CD1c-positive myeloid dendritic cell (primary cell): Measurements from ENCODE around the gene PCGF1.
A peak's percentile ranks its signal among the peaks of the same experiment; 100 is the strongest.

Source experiments
- DNase-seq: peaks from one replicate; pipeline ENCODE4 v3.0.0-alpha.2; 2016; ENCODE audit errors: extremely low spot score

PCGF1 gene

DNA sequence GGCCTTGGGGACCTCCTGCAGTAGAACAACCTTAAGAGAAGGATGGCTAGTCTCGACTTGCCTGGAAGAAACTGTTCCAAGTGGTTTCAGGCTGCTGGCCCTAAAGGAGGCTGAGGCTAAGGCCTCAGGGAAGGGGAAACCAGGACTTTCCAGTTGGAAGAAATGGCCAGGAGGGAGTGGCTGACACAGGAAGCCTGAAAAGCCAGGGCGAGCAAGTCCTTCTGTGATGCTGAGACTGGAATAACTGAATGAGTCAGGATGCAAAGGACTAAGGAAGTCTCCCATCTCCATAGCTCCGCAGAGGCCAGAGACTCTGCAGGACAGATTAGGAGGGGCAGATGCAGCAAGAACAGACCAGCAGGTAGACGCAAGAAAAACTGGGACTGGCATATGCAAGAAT, 29.6 kb upstream of the PCGF1 start:
- DNase-seq = no peak

DNA sequence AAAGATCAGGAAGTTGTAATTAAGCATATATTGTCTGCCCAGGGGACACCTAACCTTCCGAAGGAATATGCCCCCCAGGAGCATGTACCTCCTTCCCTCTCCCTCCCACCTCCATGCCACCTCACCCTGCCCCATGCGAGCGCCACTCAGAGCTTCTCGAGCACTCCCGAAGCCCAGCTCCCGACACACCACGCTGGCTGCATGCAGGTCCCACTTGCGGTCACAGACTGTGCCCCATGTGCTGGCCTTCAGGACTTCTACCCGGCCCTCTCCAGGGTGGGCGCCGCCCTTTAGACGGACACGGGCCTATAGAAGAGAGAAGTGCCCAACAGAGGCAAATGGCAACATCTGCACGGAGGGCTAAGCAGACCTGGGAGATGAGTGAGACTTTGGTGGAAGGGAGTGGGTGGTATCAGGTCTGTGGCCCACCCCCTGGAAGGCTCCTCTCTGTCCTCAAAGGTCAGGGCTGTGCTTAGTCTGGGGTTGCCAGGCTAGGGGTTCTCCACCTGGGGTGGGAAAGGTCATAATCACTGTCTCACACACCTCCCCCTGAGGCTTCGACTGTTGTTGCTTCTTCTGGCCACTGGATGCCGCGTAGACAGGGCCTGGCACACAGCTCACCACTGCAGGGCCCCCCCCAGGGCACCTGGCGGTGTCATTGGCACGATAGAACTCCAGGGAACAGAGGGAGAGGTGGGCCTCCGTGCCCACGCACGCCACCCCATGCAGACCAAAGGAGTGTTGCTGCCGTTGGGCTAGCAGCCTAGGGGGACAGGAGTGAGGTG, 28.9 kb upstream of the PCGF1 start:
- DNase-seq = no peak

DNA sequence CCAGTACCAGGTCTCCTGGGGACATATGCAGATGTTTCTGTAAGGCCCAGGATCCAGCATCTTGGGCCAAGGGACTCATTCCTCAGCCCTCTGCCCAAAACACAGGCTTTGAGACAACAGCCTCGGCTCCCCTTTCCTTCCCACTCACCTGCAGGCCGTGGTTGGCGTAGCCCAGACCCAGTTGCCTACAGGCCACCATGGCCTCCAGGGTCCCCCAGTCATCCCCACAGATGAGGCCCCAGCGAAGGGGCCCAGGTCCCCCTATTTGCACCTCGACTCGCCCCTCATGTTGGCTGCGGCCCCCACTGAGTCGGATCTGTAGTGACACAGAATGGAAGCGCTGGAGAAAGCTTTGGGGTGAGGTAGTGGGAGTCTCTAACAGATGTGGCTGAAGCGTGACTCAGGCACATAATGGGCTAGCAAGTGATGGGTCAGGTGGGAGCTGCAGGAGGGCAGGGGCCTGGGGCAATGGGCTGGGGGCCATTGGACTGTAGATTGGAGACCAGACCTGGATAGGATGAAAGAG, 28.0 kb upstream of the PCGF1 start:
- no peak for DNase-seq

DNA sequence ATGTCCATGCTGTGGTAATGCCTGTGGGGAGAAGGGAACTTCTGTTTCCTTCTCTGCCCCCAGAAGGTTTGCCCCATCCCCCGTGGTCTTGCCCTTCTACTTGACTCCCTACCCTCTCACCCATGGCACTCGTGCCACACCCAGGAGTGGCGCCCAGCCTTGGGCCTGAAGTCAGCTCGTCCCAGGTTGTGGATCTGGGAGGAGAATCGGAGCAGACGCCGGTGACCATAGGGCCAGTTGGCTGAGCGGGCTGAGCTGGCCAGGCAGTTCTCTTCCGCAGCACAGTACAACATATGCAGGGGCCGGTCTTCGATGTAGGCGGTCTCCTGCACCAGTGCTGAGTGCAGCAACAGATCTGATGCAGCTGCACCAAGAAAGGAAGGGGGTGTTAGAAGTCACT, 26.9 kb upstream of the PCGF1 start:
- no peak for DNase-seq

DNA sequence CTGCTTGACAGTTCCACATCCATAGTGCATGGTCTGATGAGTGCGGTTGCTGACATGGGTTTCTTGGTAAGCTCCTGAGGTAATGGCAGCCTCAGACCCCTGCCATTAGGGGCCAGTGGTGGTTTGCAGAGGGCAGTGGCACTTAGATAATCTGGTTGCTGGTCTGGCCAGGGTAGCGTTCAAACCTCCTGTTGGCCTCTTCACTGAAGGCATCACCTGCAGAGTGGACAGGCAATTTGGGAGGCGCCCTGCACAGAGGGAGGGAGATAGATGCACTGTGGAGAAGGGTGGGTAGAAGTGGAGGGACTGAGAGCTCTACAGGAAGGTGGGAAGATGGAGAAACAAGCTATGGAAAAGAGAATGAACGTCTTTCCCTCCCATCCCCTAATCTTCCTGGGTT, 26.0 kb upstream of the PCGF1 start:
- DNase-seq = no peak

DNA sequence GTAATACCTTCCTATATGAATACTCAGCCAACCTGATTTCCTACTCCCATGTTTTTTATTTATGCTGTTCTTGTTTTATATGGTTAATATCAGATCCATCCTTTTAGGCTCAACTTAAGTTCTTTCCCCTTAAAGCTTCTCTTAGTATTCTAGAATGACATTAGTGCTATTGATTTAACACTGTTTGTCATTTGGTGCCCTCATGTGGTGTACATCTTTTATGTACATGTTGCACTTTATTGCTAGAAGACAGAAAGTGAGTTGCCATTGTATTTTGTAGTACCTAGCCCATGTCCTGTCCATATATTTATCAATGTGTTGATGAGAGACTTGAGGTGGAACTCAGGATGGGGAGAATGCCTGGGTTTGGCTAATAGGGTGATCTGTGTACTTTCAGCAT, 24.7 kb upstream of the PCGF1 start:
- peak; percentile 54 for DNase-seq

DNA sequence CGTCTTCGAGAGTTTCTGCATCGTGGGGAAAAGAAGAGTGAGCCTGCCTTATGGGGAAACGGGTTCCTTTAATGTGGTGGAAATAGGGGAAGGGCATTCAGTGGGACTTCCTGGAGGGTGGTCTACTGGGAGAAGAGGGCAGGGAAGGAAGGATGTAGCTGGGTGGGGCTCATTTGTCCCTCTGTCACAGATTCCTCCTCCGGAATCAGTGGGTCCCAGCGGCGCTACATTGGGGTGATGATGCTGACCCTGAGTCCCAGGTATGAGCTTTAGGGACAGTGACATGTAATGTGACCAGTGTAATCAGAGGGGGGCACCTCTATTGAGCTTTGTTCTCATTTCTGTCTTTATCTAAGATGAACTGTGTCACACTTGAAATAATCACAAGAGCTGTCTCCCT, 24.2 kb upstream of the PCGF1 start:
- DNase-seq = no peak

DNA sequence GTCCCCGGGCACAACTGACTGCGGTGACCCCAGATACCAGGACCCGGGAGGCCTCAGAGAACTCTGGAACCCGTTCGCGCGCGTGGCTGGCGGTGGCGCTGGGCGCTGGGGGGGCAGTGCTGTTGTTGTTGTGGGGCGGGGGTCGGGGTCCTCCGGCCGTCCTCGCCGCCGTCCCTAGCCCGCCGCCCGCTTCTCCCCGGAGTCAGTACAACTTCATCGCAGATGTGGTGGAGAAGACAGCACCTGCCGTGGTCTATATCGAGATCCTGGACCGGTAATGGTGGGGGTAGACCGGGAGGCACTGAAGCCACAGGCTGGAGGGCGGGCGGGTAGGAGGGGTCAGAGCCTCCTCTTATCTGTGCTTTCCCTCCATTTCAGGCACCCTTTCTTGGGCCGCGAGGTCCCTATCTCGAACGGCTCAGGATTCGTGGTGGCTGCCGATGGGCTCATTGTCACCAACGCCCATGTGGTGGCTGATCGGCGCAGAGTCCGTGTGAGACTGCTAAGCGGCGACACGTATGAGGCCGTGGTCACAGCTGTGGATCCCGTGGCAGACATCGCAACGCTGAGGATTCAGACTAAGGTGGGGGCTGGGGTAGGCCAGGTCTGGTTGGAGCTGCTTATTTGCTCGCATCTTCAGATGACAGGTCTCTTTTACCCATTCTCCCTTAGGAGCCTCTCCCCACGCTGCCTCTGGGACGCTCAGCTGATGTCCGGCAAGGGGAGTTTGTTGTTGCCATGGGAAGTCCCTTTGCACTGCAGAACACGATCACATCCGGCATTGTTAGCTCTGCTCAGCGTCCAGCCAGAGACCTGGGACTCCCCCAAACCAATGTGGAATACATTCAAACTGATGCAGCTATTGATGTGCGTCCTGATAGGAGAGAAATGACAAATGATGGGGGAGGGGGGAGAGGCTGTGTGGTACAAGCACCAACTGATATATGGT, 23.0 kb upstream of the PCGF1 start:
- DNase-seq = peak; percentile 45

DNA sequence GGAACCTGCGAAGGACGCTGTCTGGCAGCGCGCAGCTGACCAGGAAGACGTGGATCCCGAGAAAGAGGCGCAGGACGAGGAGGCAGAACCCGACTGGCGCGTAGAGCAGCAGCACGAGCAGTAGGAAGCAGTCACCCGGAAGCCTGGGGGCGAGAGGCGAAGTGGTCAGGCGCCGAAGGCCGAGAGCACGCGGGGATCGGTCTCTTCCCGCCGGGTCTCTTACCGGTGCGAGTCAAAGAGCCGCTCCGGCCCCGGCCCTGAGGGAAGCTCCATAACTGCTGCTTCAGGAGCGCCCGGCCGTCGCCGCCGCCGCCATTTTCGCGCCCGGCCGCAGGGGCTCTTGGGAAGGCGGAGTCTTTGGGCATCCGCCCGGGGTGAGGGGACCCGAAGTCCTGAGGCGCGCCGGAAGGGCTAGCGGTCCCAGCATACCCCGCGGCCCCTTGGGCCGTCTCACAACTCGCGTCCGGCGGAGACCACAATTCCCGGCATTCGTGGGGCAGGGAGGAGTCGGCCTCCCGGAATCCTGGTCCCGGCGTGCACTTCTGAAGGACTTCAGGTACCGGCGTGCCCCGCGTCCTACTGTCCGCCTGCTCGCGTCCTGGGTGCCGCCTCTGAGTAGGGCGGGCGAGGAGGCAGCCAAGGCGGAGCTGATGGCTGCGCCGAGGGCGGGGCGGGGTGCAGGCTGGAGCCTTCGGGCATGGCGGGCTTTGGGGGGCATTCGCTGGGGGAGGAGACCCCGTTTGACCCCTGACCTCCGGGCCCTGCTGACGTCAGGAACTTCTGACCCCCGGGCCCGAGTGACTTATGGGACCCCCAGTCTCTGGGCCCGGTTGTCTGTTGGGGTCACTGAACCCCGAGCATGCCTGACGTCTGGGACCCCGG, 22.1 kb upstream of the PCGF1 start, which contains the start of the genes AUP1 and HTRA2:
TSS of gene AUP1 (minus strand) at position 350 of the 882 bp plus-strand sequence. CDS start at position 273, 77 bp downstream.
TSS of gene HTRA2 (plus strand) at position 577 of the 882 bp plus-strand sequence. CDS start at position 651, 74 bp downstream.
- peak; percentile 98 for DNase-seq

DNA sequence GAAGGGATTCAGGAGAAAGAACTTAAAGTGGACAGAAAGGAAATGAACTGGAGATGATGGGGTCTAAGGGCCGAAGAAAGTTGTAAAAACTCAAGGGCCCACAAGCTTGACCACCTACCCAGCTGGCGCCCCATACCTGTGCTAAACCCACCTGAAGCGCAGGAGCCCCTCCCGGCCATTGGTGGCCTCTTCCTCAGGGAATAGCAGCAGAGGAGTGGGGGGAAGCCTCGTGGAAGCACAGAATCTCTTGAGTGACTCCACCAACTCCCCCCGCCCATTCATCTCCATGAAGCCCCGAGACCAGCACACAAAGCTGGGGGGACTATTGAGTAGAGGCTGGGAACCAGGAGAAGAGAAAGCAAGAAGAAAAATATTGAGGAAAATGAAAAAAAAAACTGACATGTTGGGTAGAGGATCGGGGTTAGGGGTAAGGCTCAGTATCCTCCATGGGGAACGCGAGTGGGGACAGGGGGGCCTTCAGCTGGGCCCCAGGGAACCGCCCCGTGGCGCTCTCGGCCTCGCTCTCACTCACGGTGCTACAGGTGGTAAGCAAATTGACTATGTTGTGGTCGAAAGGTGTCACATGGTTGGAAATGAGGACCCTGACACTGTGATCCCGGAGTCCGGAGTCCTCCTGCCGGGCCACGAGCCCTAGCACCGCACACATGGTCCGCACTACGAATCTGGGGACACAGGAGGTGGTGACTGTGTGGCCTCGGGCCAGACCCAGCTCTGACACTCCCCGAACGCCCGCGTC, 21.3 kb upstream of the PCGF1 start:
- no peak for DNase-seq

DNA sequence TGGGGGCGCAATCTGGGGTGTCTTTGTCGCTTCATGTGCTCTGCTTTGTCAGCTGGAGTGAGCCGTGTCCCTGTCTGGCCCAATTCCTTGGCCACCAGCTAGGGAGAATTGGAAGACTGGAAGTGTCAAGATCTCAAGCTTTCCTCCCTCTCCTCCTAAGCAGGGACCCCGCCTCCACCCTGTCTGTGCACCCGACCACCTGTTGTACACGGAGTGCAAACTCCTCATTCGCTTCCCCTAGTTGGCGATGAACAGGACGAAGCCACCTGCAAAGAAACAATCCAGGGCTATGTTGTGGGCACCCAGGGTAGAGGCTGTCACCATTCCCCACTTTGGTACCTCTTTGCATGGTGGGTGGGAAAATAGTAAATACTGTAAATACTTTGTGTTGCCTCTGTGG, 20.2 kb upstream of the PCGF1 start:
- no peak for DNase-seq

DNA sequence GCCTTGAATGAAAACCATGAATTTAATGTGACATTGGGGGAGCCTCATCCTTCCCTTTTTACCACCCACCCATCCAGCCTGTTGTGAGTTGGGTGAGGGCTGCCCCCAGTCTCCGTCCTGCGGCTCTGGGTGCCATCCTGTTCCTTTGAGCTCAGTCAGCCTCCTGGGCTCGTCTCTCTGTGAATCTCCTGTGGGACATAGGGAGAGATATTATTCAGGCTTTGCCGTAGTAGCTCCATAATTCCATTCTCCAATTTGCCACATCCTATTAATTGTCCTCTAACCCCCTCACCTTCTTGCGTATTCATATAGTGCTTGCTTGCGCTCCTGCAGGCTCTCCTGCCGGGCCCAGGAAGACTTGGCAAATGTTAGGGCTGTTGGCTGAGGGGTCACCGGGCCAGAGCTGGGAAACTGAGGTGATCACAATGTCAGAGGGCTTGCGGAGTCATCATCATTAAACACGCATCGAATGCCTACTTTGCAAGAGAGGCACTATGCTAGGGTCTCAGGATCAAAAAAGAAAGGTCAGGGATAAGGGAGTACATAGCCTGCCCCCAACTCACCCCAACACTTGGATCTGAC, 19.2 kb upstream of the PCGF1 start:
- DNase-seq = no peak

DNA sequence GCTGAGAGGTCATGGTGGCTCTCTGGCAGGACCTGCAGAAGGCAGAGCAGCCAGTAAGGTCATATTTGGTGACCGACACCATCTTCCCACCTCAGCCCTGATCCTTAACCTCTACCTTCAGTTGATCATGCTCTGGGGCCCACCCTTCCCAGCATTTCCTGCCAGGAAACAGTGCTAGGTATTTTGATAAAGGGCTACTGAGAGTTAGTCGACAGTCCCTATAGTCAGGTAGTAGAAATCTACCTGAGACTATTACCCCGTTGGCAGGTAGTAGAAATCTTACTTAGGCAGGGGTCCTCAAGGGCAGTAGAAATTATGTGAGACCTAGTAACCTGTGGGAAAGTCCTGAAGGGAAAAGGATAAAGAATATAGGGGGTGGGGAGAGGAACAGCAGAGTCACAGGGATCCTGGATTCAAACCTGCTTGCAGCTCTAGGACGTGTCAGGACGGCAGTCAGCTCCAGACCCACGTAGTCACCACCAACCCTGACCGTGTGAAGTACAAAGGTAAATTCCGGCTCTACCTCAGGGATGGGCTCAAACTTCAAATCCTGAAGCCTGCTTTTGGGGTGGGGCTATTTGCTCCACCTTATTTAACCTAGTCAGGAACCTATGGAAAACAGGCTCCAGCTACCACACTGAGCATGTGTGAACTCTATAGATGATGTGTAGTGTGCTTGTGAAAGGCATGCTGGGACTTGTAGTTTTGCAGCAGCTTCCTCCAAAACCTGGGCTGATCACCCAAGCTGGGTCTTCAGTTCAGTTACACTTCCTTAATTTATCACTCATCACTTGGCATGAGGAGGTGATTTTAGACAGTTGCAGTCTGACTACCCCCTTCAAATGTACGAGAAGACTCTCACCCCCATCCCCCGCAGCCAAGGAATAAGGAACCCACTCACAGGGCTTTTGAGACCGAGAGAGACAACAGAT, 18.5 kb upstream of the PCGF1 start, which contains the start of gene DQX1:
TSS of gene DQX1 (minus strand) at position 515 of the 932 bp plus-strand sequence. CDS start at position 13, 502 bp downstream.
- DNase-seq = peak; percentile 85

DNA sequence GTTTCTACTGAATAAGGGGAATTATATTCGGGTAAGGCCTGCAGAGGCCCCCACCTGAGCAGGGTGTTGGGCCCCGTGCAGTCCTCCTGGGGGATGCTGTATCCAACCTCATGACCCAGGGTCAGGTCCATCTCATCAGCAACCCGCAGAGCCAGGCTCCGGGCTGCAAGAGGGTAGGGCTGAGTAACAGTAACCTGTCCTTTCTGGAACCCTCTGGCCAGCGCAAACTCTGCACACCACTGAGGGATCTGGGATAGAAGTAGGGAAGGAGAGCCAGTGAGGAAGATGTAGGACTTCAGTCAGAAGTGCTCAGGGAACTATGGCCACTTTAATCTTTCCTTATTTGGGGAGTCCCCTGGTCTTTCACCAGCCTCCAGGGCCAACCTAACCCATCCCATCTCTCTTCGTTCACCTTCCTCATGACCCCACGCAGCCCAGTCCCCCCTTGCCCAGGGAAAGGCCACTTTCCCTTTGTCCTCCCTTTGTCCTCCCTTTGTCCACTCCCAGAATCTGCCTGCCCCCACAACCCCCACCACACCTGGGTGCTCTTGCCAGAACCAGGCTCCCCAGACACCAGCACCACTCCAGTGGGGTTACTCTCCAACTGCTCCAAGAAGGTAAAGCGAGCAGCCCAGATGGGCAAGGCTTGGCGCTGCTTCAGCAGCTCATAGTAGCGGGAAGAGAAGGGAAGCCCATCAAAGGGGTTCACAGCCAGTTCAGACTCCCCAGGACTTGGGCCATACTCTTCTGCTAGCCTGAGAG, 17.6 kb upstream of the PCGF1 start:
- no peak for DNase-seq

DNA sequence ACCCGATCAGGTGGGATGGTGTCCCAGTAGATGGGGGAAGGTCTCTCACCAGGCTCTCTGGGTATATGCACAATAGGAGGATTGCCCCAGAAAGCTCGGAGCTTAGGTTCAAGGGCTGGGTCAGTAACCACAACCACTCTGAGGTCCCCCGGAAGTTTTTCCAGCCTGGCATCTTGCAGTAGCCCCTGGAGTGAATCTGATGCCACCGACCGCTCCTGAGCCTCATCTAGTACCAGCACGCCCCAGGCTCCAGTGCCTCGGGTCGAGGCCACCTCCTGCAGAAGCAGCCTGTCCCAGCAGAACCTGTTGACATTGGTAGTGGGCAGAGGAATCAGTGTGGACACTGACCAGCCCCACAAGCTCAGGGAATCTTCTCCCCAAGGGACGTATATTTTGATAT, 16.5 kb upstream of the PCGF1 start:
- DNase-seq = no peak

DNA sequence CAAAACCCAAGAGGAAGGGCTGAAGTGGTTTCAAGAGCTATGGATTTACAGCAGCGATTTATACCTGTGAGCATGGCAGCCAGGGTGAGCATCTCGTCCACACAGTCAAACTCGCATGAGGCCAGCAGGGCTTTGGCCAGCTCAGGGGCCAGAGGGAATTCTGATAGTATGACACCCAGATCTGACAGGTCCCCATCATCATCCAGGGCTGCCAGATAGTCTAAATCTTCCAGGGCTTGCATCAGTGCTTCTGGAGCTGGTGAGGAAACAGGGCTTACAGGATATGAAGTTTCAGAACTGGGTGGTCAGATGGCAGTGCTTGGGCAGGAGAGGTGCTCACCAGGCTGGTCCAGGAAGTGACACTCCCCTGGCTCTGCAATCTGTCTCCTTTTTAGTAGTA, 15.0 kb upstream of the PCGF1 start:
- DNase-seq = no peak

DNA sequence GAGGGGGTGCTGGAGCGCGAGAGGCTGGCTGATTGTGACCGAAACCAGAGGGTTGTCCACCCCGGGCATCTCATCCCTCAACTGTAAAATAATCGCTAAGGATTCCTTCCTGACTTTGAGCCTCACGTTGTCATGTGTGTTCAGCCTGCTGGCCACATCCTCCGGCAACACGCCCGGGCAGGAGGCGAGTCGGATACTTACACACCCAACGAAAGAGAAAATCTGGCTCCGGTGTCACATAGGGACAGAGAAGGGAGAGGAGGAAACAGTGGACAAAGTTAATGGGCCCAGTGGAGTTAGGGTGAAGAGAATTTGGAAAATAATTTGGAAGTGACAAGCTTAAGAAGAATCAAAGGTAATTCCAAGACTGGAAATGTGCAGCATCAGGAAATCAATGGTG, 9.2 kb upstream of the PCGF1 start:
- no peak for DNase-seq

DNA sequence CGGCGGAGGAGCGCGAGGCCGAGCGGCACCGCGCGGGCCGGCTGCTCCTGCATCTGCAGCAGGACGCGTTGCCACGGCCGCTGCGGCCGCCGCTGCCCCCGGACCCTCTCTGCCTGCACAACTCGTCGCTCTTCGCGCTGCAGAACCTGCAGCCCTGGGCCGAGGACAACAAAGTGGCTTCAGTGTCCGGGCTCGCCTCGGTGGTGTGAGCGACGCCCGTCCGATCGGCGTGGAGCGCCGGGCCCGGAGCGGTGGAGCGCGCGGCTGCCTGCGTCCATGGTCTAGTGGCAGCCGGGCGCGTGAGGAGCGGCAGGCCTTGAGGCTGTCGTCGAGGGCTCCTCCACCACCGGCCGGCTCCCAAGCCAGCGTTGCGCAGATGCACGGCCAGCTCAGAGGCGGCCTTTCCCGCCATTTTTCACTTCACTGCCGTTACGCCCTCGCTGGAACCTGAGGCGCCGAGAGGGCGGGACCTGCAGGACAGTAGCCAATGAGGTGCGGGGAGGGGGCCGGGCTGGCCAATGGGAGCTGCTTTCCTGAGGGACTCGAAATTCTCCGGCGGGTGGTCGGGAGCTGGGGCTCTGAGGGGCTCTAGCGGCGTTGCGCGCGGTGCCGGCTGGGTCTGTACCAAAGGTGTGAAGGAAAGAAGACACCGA, 8.6 kb upstream of the PCGF1 start:
- peak; percentile 63 for DNase-seq
